Loucy (cell line): ENCODE data around the gene RSRC1.

Experiments used
- H2AFZ ChIP-seq: fragments of 200-600 bp; sonication (generic); 2 replicates; pipeline ENCODE4 v1.6.0; 2016; ENCODE audit warnings: antibody characterized with exemption, mild to moderate bottlenecking, low read length, moderate library complexity
- H3F3A ChIP-seq: fragments of 200-600 bp; 2 replicates; pipeline ENCODE4 v1.6.0; 2016; ENCODE audit warnings: antibody characterized with exemption, low read depth, mild to moderate bottlenecking
- H3K27me3 ChIP-seq: fragments of 200-600 bp; sonication (generic); 2 replicates; pipeline ENCODE4 v1.6.1; 2014; ENCODE audit warnings: low read length, mild to moderate bottlenecking; ENCODE audit not compliant: insufficient read depth, poor library complexity, severe bottlenecking
- H3K36me3 ChIP-seq: fragments of 200-600 bp; sonication (generic); 2 replicates; pipeline ENCODE4 v1.6.1; 2016; ENCODE audit warnings: low read length; ENCODE audit not compliant: insufficient read depth
- H3K4me1 ChIP-seq: fragments of 200-600 bp; sonication (generic); 2 replicates; pipeline ENCODE4 v1.5.1; 2014; ENCODE audit warnings: low read length, mild to moderate bottlenecking; ENCODE audit not compliant: insufficient read depth, poor library complexity, severe bottlenecking
- H3K4me2 ChIP-seq: fragments of 200-600 bp; sonication (generic); 2 replicates; pipeline ENCODE4 v1.6.0; 2014; ENCODE audit warnings: antibody characterized with exemption, low read length, low read depth, mild to moderate bottlenecking; ENCODE audit not compliant: poor library complexity, severe bottlenecking
- H3K4me3 ChIP-seq: fragments of 200-600 bp; sonication (generic); 2 replicates; pipeline ENCODE4 v1.5.1; 2014; ENCODE audit warnings: low read length, mild to moderate bottlenecking, mixed read lengths; ENCODE audit not compliant: poor library complexity, severe bottlenecking
- H3K79me2 ChIP-seq: fragments of 200-600 bp; sonication (generic); 2 replicates; pipeline ENCODE4 v1.6.1; 2014; ENCODE audit warnings: low read length; ENCODE audit not compliant: insufficient read depth
- H3K9ac ChIP-seq: fragments of 200-600 bp; sonication (generic); 2 replicates; pipeline ENCODE4 v1.6.0; 2014; ENCODE audit warnings: mild to moderate bottlenecking, low read depth, low read length, moderate library complexity; ENCODE audit not compliant: poor library complexity, severe bottlenecking
- H3K9me2 ChIP-seq: fragments of 200-600 bp; sonication (generic); replicated peaks from 2 replicates; pipeline ENCODE4 v1.6.1; 2016; ENCODE audit warnings: low read depth, low read length, mixed read lengths
- H3K9me3 ChIP-seq: fragments of 200-600 bp; sonication (generic); 2 replicates; pipeline ENCODE4 v1.6.1; 2014; ENCODE audit warnings: mild to moderate bottlenecking, antibody characterized with exemption, low read length, low read depth; ENCODE audit not compliant: insufficient read depth
- H4K20me1 ChIP-seq: fragments of 200-600 bp; sonication (generic); 2 replicates; pipeline ENCODE4 v1.6.0; 2014; ENCODE audit warnings: antibody characterized with exemption, low read length, mild to moderate bottlenecking; ENCODE audit not compliant: insufficient read depth, poor library complexity, severe bottlenecking
- EZH2phosphoT487 ChIP-seq: fragments of 200-600 bp; IDR thresholded peaks from 2 replicates; pipeline ENCODE4 v1.6.1; 2018; ENCODE audit warnings: antibody characterized with exemption, mild to moderate bottlenecking, moderate library complexity, borderline replicate concordance
- TF ChIP-seq, protein P1 (sequence below): fragments of 200-600 bp; sonication (generic); conservative IDR thresholded peaks from 2 replicates; pipeline ENCODE4 v1.5.1; 2014; ENCODE audit warnings: mild to moderate bottlenecking, antibody characterized with exemption, low read length

Gene RSRC1

DNA sequence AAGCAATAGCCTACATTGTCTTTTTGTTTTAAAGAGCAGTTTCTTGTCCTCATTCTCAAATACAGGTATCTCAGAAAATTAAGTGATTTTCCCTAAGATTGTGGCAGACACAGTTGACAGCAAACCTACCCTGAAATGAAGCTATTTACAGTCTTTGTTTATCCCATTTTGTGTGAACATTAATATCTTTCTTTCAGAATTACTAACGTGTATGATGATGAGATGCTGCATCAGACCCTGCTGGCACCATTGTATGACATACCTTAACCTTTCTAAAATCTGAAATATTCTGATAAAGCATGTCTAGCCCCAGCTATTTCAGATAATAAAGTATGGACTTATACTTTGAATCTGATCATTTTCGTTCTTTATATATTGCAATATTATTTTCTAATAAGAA is 185.9 kb downstream of the RSRC1 start:
- Histone ChIP-seq H3K27me3 (no peaks in the 10 kb centered on the region), H3K9me2 (no peaks in the 10 kb centered on the region), H3K36me3 (no peaks in the 10 kb centered on the region), H3K4me1 (no peaks in the 10 kb centered on the region), H2AFZ (no peak overlapping the region), H3K79me2 (no peaks in the 10 kb centered on the region), H3K9me3 (no peaks in the 10 kb centered on the region), H4K20me1 (no peaks in the 10 kb centered on the region), H3K9ac (no peak overlapping the region), H3K4me2 (no peak overlapping the region), H3F3A (no peaks in the 10 kb centered on the region), H3K4me3 (no peak overlapping the region)
- TF ChIP-seq, protein P1, sequence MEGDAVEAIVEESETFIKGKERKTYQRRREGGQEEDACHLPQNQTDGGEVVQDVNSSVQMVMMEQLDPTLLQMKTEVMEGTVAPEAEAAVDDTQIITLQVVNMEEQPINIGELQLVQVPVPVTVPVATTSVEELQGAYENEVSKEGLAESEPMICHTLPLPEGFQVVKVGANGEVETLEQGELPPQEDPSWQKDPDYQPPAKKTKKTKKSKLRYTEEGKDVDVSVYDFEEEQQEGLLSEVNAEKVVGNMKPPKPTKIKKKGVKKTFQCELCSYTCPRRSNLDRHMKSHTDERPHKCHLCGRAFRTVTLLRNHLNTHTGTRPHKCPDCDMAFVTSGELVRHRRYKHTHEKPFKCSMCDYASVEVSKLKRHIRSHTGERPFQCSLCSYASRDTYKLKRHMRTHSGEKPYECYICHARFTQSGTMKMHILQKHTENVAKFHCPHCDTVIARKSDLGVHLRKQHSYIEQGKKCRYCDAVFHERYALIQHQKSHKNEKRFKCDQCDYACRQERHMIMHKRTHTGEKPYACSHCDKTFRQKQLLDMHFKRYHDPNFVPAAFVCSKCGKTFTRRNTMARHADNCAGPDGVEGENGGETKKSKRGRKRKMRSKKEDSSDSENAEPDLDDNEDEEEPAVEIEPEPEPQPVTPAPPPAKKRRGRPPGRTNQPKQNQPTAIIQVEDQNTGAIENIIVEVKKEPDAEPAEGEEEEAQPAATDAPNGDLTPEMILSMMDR: no peak
- TF ChIP-seq EZH2phosphoT487: no peak

DNA sequence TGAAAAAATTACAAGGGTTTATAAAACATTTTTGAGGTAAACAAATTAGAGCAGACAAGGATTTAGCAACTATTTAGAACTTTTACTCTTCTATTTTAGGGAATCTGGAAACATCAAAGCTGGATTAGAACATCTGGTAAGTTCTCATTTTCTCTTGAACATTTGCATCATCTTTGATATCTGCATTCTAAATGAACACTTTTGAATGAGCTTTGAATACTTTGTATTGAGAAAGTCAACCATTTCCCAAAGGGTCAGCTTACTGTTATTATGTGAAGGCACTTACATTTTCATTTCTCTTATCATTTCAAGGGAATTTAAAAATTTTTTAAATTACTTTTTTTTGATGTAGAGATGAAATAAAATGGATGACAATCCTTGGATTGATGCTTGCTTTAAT is 188.1 kb downstream of the RSRC1 start:
- Histone ChIP-seq H3K9ac (no peak overlapping the region), H3K27me3 (no peaks in the 10 kb centered on the region), H4K20me1 (no peaks in the 10 kb centered on the region), H3F3A (no peaks in the 10 kb centered on the region), H3K79me2 (no peaks in the 10 kb centered on the region), H3K9me2 (no peaks in the 10 kb centered on the region), H3K4me2 (no peak overlapping the region), H3K9me3 (no peaks in the 10 kb centered on the region), H2AFZ (no peak overlapping the region), H3K36me3 (no peaks in the 10 kb centered on the region), H3K4me1 (no peaks in the 10 kb centered on the region), H3K4me3 (no peak overlapping the region)
- TF ChIP-seq, protein P1: no peak
- TF ChIP-seq EZH2phosphoT487: no peak

DNA sequence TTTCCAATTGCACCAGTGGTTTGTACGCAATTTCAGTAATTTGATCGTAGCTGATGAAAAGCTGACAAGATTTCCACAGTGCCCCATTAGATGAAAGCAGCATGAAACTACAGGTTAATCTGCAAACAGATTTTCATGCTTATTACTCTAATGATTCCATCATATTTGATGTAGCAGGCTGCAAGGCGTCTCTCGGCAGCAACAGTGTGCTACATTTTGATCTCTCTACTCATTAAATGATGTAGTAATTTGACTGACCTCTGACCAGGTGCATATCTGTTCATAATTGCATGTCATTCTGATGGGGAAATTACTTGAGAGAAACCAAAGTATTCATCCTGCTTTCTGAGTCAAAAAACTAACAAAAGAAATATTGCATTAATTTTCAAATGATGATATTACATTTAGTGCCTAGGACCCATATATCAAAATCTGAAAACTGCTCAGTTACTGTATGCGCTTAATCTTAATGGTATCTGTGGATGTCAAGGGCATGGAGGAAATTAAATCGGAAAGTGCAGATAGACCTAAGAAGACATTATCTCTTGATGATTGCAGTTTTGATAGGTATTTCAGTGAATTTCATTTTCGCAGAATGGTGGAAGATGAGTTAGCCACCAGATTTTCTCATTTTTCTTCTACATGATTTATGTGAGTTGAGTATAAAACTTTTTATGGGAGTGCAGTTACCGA is 198.5 kb downstream of the RSRC1 start:
- no peaks in the 10 kb centered on the region for H3K27me3 ChIP-seq
- H3K9me2 ChIP-seq: no peaks in the 10 kb centered on the region
- no peak overlapping the region for H3K9ac ChIP-seq
- no peak overlapping the region for H3K4me3 ChIP-seq
- no peaks in the 10 kb centered on the region for H3K36me3 ChIP-seq
- no peak overlapping the region for H2AFZ ChIP-seq
- no peaks in the 10 kb centered on the region for H3K4me1 ChIP-seq
- H3K4me2 ChIP-seq: no peak overlapping the region
- no peaks in the 10 kb centered on the region for H3K79me2 ChIP-seq
- no peaks in the 10 kb centered on the region for H3F3A ChIP-seq
- no peaks in the 10 kb centered on the region for H4K20me1 ChIP-seq
- H3K9me3 ChIP-seq: no peaks in the 10 kb centered on the region
- no peak for TF ChIP-seq EZH2phosphoT487
- TF ChIP-seq, protein P1: no peak
